Nephron progenitor cell (in vitro differentiated cells): ENCODE results near the gene RAB40C.

Source experiments
- DNase-seq: peaks from one replicate; pipeline ENCODE4 v3.0.0; 2021
- H3K27ac Mint-ChIP-seq: 2 replicates; pipeline ENCODE4 v1.8.0; 2021; ENCODE audit warnings: mild to moderate bottlenecking, moderate library complexity, mixed read lengths
- H3K27me3 Mint-ChIP-seq: 2 replicates; pipeline ENCODE4 v1.8.0; 2021; ENCODE audit warnings: mild to moderate bottlenecking, low read depth, mixed read lengths; ENCODE audit not compliant: poor library complexity
- H3K36me3 Mint-ChIP-seq: 2 replicates; pipeline ENCODE4 v1.8.0; 2021; ENCODE audit warnings: low read depth, mixed read lengths
- H3K4me1 Mint-ChIP-seq: 2 replicates; pipeline ENCODE4 v1.8.0; 2021; ENCODE audit warnings: mixed read lengths
- H3K4me3 Mint-ChIP-seq: 2 replicates; pipeline ENCODE4 v1.8.0; 2021; ENCODE audit warnings: mild to moderate bottlenecking, moderate library complexity, mixed read lengths
- H3K9me3 Mint-ChIP-seq: 2 replicates; pipeline ENCODE4 v1.8.0; 2021; ENCODE audit warnings: mild to moderate bottlenecking, moderate library complexity, mixed read lengths
- CTCF ChIP-seq: fragments of 200-600 bp; sonication (generic); IDR thresholded peaks from 2 replicates; pipeline ENCODE4 v1.5.0; 2021; ENCODE audit warnings: antibody characterized with exemption

The RAB40C gene

GRCh38 chr16:642189-643049, 52.6 kb downstream of the RAB40C start:
- Mint-ChIP-seq H3K27ac (no peak overlapping the region), H3K4me3 (peak overlapping the region; percentile 77), H3K27me3 (peaks cover 18% of the 10 kb centered on the region), H3K9me3 (no peaks in the 10 kb centered on the region), H3K36me3 (peaks cover 6% of the 10 kb centered on the region), H3K4me1 (peaks cover 49% of the 10 kb centered on the region)
- TF ChIP-seq CTCF: no peak
- DNase-seq: peak; percentile 61

GRCh38 chr16:643050-643368, 53.1 kb downstream of the RAB40C start:
- peaks cover 6% of the 10 kb centered on the region for H3K36me3 Mint-ChIP-seq
- peaks cover 18% of the 10 kb centered on the region for H3K27me3 Mint-ChIP-seq
- H3K9me3 Mint-ChIP-seq: no peaks in the 10 kb centered on the region
- peaks cover 46% of the 10 kb centered on the region for H3K4me1 Mint-ChIP-seq
- peak overlapping the region; percentile 77 for H3K4me3 Mint-ChIP-seq
- no peak overlapping the region for H3K27ac Mint-ChIP-seq
- no peak for DNase-seq
- TF ChIP-seq CTCF: no peak

GRCh38 chr16:644556-644955, 54.7 kb downstream of the RAB40C start:
- H3K4me3 Mint-ChIP-seq: no peak overlapping the region
- no peak overlapping the region for H3K27ac Mint-ChIP-seq
- DNase-seq: no peak
- no peak for TF ChIP-seq CTCF
- no peaks in the 10 kb centered on the region for H3K9me3 Mint-ChIP-seq
- peaks cover 6% of the 10 kb centered on the region for H3K36me3 Mint-ChIP-seq
- H3K4me1 Mint-ChIP-seq: peaks cover 38% of the 10 kb centered on the region
- peaks cover 18% of the 10 kb centered on the region for H3K27me3 Mint-ChIP-seq

- DNase-seq: no peak
These were observed 56.2 kb downstream of the RAB40C start for GRCh38 chr16:645852-646678.

GRCh38 chr16:646679-647172, 56.9 kb downstream of the RAB40C start:
- H3K27me3 Mint-ChIP-seq: peaks cover 18% of the 10 kb centered on the region
- H3K36me3 Mint-ChIP-seq: peaks cover 6% of the 10 kb centered on the region
- no peak for TF ChIP-seq CTCF
- H3K9me3 Mint-ChIP-seq: no peaks in the 10 kb centered on the region
- H3K27ac Mint-ChIP-seq: no peak overlapping the region
- no peak overlapping the region for H3K4me3 Mint-ChIP-seq
- DNase-seq: no peak
- peaks cover 34% of the 10 kb centered on the region for H3K4me1 Mint-ChIP-seq

More at GRCh38 chr16:645852-646678, 56.2 kb downstream of the RAB40C start:
- H3K36me3 Mint-ChIP-seq: peaks cover 6% of the 10 kb centered on the region
- no peak for TF ChIP-seq CTCF
- no peak overlapping the region for H3K4me3 Mint-ChIP-seq
- H3K27me3 Mint-ChIP-seq: peaks cover 18% of the 10 kb centered on the region
- peaks cover 34% of the 10 kb centered on the region for H3K4me1 Mint-ChIP-seq
- no peaks in the 10 kb centered on the region for H3K9me3 Mint-ChIP-seq
- peak overlapping the region; percentile 64 for H3K27ac Mint-ChIP-seq
